Activated CD4-positive, alpha-beta T cell treated with anti-CD3 and anti-CD28 coated beads, Interleukin-2, amount 50 U/mL, for 24 hours (primary cell): Measurements from ENCODE around the gene GJB5.

Experiments
- DNase-seq, 2 donors: peaks; one replicate each; pipeline ENCODE4 v3.0.0-alpha.2; 2020; ENCODE audit warnings: low read depth in 1 of 2, low spot score in 1 of 2

The GJB5 gene

GRCh38 chr1:34794001-34794789 lies 39.3 kb downstream of the GJB5 start:
- no peak for DNase-seq

- no peak for DNase-seq
Measured at GRCh38 chr1:34794790-34795180, 39.9 kb downstream of the GJB5 start.

GRCh38 chr1:34795916-34796315 lies 41.1 kb downstream of the GJB5 start:
- no peak for DNase-seq

- DNase-seq: no peak
Measured at GRCh38 chr1:34796990-34797389, 42.1 kb downstream of the GJB5 start.

- DNase-seq: no peak
Measured at GRCh38 chr1:34800214-34800613, 45.4 kb downstream of the GJB5 start.

GRCh38 chr1:34803770-34804169 lies 48.9 kb downstream of the GJB5 start:
- DNase-seq: no peak

- DNase-seq: no peak
Measured at GRCh38 chr1:34806396-34806795, 51.5 kb downstream of the GJB5 start.
